ENCODE data around the gene NTM.

NTM gene

DNA sequence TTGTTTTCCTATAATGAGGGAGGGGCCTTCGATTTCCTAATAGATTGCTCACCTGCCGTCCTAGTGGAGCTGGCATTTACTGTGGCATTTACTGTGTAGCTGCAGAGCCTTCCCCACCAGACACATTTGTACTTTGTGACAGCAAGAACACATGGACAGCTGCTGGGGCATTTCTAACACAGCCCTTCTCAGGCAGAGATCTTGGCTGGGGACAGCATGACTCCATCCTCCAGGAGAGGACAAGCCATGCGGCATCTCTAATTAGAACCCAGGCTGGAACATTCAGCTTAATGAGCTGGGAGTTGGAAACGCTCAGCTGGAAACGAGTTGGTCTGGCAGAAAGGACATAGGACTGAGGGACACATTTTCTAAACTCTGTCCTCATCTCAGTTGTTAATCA, 887.5 kb downstream of the NTM start:
- DNase-seq, result no peak

DNA sequence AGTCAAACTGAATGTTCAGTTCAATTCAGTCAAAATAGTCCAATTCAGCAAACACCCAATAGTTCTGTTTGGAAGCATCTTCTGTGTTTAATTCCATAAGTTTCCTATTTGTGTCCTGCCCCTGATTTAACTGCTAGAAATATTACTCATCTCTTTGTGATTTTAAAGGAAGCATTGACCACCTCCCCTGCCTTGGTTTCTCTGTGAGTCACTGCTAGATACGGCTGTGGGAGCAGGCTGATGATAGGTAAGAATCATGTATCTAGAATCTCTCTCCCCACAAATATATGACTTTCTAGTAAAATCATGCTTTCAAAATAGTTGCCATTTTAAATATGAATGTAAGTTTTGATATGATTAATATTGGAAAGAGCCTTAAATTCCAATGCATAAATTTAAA, 888.5 kb downstream of the NTM start:
- DNase-seq, result no peak

DNA sequence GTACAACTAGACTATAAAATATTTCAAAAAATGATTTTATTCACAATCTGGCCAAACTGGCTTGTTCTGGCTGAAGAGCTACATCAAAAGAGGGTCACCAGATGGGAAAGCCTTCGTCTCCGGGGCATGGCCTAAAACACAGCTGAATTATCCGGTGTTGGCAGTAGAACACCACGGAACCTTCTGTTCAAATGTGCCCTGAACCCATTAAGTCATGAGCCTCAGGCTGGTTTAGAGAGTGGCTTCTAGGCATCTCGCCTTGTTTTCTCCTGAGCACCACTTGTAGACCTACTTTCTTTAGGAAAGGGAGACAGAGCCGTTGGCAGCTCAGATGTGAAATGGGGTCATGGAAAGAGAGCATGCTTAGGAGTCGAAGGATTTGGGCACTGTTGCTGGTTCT, 890.2 kb downstream of the NTM start:
- no peak for DNase-seq

DNA sequence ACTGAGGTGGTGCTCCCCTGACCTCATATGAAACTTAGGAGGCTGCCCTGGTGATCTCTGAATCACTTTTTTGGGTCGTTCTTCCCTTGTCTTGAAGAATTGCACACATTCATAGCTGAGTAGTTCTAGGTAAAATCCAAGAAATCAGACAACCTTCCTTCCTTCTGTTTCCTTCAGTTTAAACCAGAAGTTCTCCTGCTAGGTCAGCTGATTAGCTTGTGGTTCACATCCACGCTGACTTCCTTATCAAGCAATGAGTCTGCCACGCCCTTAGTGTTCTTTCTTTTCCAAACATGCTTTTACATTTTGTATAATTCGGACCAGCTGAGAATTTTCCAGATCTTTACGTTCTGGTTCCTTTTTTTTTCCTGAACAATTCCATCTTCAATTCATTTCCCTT, 892.8 kb downstream of the NTM start:
- DNase-seq, result no peak

DNA sequence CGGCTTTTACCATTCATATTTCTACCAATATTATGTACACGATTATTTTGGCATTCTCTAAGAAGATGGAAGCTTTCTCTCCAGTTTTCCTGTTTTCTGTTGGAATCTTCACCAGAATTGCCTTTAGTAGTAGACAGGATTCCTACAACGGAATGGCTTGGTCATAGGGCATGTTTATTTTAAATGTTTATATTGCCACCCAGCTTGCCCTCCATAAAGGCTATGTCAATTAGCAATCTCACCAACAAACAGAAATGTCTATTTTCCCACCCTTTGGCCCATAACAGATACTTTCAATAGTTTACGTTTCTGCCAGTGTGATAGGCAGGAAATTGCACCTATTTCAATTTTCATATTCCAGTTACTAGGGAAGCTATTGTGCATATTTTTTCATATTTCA, 893.5 kb downstream of the NTM start:
- DNase-seq, result no peak

DNA sequence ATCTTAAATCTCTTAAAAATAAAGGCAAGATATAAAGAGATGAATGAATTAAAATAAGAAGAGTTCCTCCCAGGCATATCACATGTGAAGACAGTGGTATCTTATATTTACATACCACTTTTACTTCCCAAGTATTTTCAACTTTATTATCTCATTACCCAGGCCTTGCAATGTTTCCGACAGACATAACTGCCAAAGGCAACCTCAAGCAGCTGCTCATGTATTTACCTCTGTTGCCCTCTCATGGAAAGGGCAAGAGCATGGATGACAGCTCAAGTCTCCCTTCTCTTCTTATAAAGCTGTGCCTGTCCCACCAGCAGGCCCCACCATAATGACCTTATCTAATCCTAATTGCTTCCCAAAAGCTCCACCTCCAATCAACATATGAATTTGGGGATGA, 894.2 kb downstream of the NTM start:
- DNase-seq, result no peak

DNA sequence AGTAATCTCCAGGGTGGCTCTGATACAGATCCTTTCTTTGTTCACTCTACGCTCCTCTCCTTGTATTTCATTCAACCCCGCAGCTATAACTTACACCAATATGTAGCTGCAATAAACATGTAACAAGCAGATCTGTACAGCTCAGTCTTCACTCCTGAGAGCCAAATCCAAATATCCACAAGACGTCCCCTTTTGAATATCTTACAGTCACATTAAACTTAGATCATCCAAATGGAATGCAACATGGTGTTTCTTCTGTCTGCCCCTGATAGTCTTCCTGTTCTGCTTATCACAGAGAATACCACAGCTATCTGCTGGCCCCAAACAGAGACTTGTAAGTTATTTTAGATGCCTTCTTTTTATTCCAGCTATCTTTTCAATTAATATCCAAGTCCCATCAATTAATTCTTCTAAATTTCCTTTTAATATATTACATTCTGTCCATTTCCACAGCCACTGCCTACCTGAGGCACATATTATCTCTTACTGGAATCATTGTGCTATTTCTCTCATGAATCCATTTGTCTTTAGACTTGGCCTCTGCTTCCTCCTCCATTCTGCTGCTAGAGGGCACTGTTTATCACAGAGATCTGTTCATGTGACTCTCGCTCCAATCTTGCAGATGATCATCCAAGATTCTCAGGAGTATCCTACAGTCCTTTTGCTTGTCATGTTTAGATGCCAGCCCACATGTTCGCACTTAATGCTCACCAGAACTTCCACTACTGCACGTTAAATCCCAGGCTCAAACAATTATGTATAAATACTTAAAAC, 908.6 kb downstream of the NTM start:
- no peak for DNase-seq

DNA sequence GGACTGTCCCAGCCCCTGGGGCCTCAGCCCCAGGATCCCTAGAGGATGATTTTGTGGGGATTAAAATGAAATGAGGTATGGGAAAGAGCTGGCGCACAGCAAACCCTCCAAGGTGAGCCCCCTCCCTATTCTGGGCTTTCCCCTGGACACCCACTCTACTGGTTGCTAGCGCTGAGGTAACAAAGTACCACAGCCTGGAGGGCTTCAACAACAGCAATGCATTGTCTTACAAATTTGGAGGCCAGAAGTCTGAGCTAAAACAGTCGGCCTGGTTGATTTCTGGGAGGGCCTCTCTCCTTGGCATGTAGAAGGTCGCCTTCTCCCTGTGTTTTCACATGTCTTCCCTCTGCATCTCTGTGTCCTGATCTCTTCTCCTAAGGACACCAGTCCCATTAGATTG, 913.6 kb downstream of the NTM start:
- DNase-seq, result no peak

DNA sequence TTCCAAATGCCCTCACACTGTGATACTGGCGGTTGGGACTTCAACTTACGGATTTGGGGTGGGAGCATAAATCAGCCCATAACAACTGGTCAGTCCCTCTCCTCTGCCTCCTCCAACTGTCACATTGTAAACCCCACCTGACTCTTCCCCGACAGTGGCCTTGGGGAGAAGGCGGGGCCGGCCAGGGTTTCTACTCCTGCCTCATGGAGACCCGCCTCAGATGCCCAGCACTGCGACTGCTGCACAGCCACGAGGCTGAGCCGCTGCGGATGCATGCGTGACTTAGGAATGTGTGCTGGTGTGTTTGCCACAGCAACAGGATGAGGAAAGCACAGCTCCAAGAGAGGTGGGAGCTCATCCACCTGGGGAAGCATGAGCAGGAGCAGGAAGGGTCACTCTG, 914.2 kb downstream of the NTM start:
- DNase-seq, result no peak

DNA sequence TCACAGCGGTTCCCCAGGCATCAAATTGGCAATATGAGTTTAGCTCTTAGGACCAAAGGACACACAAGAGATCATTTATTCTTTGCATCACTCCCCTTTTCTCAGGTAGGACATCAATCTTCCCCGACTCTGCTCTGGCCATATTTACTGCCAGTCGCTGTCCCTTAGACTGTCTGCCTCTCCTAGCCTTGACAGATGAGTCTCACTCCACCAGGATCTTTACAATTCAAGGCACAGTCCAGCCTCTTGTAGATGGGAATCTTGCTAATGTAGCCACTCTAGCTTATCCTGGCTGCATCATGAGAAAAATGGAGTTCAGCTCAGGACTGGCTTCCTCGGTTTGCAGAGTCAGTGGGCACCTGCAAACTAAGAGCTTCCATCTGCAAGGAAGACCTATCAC, 915.2 kb downstream of the NTM start:
- no peak for DNase-seq

DNA sequence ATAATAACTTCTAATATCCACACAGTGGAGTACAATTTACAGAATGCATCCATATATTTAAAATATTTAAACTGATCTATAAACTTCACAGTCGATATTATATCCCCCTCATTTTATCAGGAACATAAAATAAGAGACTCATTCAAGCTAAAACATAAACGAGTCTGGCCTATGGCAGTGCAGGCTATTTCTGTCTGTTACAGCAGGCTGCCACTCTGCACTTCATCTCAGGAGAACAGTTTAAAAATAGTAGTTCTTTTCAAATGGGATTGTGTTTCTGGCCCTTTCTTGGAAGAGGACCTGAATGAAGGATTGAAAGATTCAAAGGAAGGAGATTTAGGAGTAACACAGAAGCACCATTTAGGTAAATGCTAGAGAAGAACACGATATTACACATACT, 915.7 kb downstream of the NTM start:
- DNase-seq, result no peak

DNA sequence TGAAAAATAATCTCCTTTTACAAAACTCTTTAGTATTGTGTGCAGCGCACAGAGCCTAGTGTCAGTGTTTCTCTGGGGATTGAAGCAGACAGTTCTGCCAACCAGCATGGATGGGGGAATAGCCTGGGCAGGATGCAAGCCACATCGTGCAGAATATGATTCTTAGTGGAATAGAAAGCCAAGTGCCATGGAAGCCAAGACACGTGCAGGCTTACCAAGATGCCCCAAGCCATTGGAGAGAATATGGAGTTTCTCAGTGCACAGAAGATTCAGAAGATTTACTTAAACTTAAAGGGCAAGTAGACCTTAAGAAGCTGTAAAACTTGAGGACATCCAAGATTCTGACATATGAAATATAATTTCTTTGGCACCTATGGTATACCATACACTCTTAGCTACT, 917.6 kb downstream of the NTM start:
- no peak for DNase-seq

DNA sequence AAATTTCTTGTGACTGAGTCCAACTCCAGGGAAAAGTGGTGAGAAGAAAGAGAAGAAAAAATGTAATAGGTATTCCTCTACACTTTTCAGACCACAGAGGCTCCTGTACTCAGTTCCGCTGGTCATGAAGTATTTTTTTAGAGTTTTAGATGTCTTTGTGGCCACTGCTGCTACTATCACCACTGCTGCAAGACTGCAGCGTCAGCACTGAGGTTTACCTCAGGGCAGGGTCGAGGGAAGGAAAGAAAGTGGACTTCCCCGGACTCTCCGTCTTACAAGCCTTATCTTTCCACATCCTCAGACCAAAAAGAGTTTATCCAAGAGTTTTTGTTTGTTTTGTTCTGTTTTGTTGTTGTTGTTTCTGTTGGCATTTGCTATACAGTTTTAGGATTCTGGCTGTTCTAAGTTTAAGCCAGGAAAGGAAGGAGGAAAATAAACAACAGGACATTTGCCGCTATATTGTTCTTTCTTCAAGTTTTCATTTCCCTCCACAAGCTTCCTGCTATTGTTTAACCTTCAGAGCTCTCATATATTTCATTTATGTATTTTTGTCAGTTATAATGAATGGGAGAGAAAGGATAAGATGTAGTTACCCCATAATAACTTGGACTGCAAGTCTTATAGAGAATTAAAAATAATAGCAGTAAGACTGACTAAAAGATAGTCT, 919.3 kb downstream of the NTM start:
- DNase-seq, result no peak

DNA sequence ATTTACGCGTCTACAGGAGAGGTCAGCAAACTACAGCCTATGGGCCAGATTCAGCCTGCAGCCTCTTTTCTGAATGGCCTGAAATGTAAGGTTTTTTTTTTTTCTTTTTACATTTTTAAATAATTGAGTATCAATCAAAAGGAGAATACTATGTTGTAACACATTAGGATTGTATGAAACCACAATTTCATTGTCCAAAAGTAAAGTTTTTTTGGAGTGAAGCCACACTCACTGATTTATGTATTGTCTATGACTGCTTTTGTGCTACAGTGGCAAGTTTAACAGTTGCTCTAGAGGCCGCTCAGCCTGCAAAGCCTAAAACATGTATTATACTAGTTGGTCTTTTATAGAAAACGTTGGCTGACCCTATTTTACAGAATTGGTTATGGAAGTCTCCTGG, 923.2 kb downstream of the NTM start:
- no peak for DNase-seq

DNA sequence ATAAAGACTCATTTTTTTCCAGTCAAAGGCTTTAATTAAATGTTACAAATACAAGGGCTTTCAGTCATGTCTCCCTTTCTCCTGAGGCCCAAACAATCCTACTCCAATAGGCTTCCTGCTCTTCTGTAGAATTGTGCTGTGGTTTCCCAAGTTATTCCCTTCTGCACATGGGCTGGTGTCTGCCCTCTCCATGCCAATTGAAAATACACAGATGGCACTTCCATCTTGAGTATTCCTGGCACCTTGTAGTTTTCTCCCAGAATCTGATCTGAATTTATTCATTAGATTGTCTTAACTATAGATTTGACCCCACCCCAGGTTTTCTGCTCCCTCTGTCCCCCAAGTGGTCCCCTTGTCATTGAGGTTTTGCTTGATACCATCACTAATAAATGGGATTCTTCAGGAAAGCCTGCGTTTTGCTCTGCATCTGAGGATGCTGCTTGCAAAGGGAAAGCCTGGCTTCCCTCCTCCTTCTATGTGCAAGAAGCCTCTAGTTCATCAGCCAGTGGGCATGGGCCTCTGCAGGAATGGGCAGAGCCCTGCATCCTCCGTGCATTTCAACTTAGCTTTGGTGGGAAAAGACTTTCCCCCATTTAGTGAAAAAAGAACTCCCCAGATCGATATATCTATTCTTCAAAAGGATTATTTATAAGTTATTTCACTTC, 926.7 kb downstream of the NTM start:
- DNase-seq, result no peak

DNA sequence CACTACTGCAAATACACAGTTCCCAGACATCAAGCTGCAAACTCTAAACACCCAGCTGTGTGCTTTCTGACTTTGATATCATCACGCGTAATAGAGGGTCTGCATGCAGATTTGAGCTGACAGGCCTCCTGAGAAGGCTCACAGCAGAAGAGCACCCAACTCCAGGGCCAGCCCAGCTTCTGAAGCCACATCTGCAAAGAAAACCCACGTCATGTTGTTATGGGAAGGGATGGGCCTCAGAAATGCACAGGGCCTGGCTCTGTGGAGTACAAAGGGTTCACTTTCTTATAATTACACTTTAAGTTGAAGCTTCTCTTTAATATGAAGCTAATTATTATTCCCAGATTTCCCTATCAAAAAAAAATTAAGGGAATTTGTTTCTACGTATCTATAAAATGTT, 927.9 kb downstream of the NTM start:
- no peak for DNase-seq

DNA sequence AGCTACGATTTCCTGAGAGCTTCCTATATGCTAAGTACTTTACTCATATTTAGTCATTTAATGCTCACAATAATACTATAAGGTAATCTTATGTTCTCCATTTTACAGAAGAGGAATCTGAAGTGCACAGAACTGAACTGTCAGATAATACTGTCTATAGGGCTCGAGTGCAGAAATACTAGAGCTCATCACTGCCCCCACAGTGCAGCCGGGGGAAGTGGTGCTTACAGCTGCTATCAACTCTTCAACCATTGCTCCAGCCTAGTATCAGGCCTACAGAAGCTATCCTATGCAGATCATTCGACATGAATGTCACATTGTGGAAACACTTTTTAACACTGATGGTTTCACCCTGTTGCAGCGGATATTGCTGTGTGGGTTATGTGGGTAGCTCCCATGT, 929.9 kb downstream of the NTM start:
- no peak for DNase-seq

DNA sequence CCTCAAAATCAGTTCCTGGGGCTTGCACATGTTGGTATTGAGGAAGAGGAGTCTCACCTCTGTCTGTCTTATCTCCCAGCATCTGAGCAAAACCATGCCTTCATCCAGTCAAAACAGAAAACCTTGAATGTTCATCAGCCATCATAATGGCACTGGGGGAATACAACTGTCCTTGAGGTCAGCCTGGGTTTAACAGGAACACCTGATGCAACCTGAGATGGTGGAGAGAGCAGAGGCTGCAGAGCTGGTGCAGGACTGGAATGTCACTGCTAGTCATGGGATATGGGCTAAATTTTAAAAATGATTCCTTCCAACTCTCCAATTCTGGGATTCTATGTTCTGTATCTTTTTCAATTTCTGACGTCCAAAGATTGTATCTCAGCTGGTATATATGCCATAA, 931.0 kb downstream of the NTM start:
- no peak for DNase-seq

DNA sequence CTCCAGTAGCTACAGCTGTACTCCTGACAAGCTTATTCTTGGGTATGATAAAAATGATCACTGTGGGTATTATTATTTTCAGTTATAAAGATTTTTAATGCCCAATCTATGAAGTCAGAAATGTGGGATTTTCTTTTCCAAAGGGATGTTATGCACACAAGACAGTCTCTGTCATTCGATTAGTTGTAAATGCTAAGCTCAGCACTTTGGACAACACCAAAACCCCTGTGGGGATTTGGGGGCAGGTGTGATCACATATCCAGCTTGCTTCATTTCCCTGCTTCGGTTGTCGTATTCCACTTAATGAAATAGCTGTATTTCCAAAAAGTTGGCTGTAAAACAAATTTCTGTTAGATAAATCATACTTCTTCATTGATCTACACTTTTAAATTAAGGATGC, 931.5 kb downstream of the NTM start:
- DNase-seq, result no peak

DNA sequence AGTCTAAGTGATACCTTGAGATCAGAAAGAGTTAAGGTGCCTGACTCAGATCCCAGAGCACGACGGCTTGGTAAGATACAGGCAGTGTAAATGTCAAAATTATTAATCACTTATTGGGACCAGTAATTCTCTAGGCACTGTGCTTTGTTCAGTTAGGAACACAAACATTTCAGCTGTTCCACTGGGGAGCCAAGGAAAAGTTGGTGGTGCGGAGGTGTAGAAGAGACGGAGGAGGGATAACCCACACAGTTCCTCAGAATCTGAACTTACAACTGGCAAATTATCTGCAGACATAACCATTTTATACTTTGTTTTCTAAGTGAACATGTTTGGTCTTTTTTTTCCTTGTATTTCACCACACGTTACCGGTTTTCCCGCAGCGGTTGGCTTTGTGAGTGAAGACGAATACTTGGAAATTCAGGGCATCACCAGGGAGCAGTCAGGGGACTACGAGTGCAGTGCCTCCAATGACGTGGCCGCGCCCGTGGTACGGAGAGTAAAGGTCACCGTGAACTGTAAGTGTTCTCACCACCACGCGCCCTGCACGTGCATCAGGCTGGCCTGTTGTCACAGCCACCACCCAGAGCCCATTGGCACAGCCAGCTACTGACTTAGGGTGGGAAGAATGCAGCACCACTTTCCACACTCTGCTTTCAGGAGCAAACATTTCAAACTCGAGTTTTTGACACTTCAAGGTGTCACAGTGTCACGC, 937.0 kb downstream of the NTM start:
- DNase-seq, result no peak

DNA sequence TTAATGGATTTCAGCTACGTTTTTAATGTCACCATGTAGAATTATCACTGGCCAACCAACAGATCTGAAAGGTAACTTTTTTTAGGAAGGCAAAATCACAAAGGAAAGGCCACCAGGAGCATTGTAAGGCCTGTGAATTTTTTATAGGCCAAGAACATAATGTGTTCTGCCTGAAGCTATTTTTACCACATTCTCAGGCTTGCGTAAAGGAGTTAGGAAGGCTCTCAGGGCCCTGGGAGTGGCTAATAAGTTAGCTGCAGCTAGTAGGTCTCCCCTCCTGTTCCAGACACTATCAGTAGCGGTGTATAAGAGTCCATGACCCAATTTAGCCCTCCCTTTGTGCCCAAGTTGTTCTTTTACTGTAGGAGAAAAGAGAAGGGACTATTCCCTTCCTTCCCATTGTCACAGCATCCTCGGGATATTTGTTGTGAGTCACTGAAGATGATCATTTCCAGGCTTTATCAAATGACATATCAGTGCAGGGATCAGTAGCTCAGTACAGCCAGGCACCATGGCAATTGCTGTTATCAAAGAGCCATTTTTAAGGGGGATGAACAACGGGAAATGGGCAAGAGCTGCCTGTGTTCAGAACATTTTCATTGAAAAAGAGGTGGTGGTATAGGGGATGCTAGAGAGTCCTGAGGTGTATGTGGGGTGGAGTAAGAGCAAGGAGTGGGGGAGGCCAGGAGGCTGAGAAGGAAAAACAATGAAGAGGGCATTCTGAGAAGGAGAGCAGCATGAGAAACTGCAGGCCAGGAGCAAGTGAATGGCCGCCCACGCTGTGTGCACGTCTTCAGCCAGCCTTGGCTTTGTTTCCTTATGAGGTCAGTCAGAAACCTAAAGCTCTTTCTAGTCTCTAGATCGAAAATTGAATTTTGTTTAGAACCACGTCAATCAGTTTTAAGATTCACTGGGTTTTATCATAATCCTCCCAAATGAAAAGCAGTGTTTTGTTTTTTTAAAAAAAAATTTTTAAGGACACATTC, 940.3 kb downstream of the NTM start:
- DNase-seq, result no peak

DNA sequence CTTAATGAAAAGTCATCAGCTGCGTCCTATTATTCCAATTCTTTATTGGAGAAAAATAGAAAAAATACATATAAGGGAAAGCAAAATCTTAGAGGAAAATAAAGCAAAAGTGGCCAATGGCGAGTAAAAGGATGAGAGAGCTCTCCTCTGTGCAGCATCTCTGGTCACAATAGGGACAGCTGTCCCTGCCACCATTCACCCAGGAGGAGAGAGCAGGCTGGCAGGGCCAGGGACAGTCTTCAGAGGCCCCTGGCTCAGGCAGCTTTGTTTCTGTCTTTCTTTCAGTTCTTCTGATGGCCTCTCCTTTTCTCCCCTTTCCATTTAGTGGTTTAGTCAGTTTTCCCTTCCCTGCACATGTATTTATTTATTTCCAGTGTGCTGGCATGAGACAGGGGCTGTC, 941.3 kb downstream of the NTM start:
- no peak for DNase-seq

DNA sequence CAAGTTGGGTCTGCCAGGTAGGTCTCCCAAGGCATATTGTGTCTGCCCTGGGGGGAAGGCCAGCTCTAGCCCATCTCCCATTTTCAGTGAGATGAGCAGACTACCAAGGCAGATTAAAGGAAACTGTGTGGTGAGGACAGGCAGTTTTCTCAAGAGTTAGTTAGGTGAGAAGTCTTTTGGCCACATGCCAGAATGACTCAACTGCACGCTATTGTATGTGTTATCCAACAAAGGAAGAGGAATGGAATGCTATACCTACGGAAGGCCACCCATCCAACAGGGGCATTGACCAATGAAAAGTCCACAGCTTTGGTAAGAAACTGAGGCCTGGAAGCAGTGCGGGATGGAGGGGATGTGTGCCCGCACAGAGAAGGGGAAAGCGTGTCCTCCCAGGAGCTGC, 941.7 kb downstream of the NTM start:
- no peak for DNase-seq
